H1 (cell line): Measurements from ENCODE around the gene GPLD1. TPM values are rescaled to one million over a fixed set of nuclear protein-coding genes. Genes with fewer than 3 reads are reported as not detected.

Experiments
- CTCF ChIA-PET: fragments of 300-600 bp; sonication (Branson Sonifier 250); formaldehyde crosslinking; loops from one replicate; lab custom pipeline; 2021; ENCODE audit not compliant: partially characterized antibody; lab: Charles Lee
- POLR2A ChIA-PET: fragments of 300-600 bp; sonication (Branson Sonifier 250); formaldehyde crosslinking; loops from one replicate; lab custom pipeline; 2021; ENCODE audit warnings: inconsistent platforms; ENCODE audit not compliant: partially characterized antibody; lab: Charles Lee
- DNase-seq, 2 experiments: peaks; one replicate each; pipeline versions ENCODE4 v3.0.0 to v3.0.0-alpha.2; 2010 to 2022; ENCODE audit warnings: low spot score in 2 of 2, low read depth in 1 of 2, mixed read lengths in 1 of 2
- FAIRE-seq: peaks from 2 replicates; lab custom pipeline; 2011; peaks lifted over from hg19 to GRCh38; lab: Jason Lieb, UNC
- H2AFZ ChIP-seq: 2 replicates; pipeline ENCODE4 v1.8.1; 2012; ENCODE audit warnings: low read length, inconsistent platforms
- H2AK5ac ChIP-seq: 2 replicates; pipeline ENCODE4 v1.6.1; 2013; ENCODE audit warnings: low read depth, low read length
- H2BK120ac ChIP-seq: replicated peaks from 2 replicates; pipeline ENCODE3; 2013; ENCODE audit warnings: low read depth, low read length, inconsistent platforms
- H2BK12ac ChIP-seq: 2 replicates; pipeline ENCODE4 v1.6.1; 2013; ENCODE audit warnings: low read depth, low read length
- H2BK15ac ChIP-seq: 2 replicates; pipeline ENCODE4 v1.6.1; 2013; ENCODE audit warnings: low read length
- H2BK20ac ChIP-seq: 2 replicates; pipeline ENCODE4 v1.6.1; 2013; ENCODE audit warnings: low read length
- H2BK5ac ChIP-seq: 2 replicates; pipeline ENCODE4 v1.6.1; 2013; ENCODE audit warnings: low read depth, low read length
- H3K14ac ChIP-seq: 2 replicates; pipeline ENCODE4 v1.6.1; 2013; ENCODE audit warnings: inconsistent platforms; ENCODE audit not compliant: insufficient read length
- H3K18ac ChIP-seq: 2 replicates; pipeline ENCODE4 v1.6.1; 2013; ENCODE audit warnings: low read length; ENCODE audit errors: extremely low read depth
- H3K23ac ChIP-seq: 2 replicates; pipeline ENCODE4 v1.6.1; 2013; ENCODE audit warnings: inconsistent platforms; ENCODE audit not compliant: insufficient read length
- H3K23me2 ChIP-seq: 2 replicates; pipeline ENCODE4 v1.6.1; 2013; ENCODE audit warnings: low read depth, low read length
- H3K27ac ChIP-seq: 2 replicates; pipeline ENCODE4 v1.6.1; 2011; ENCODE audit warnings: low read depth, low read length, inconsistent platforms
- H3K27me3 ChIP-seq, 4 experiments: replicated peaks in 1 of 4; 1 replicate in 1 of 4; 2 replicates in 3 of 4; pipeline versions ENCODE4 v1.6.1 to v1.8.1; 2011 to 2013; ENCODE audit warnings: low read length in 3 of 4, mild to moderate bottlenecking in 3 of 4, inconsistent platforms in 2 of 4, mixed read lengths in 2 of 4, moderate library complexity in 1 of 4; ENCODE audit not compliant: control insufficient read depth in 3 of 4, insufficient read depth in 3 of 4; ENCODE audit errors: extremely low read depth in 1 of 4
- H3K36me3 ChIP-seq, 4 experiments: 2 replicates each; pipeline versions ENCODE4 v1.6.1 to v1.8.1; 2011 to 2013; ENCODE audit warnings: mild to moderate bottlenecking in 4 of 4, low read length in 3 of 4, moderate library complexity in 2 of 4, control low read depth in 1 of 4, inconsistent platforms in 1 of 4; ENCODE audit not compliant: insufficient read depth in 4 of 4, control insufficient read depth in 2 of 4
- H3K4ac ChIP-seq: replicated peaks from 2 replicates; pipeline ENCODE3; 2013; ENCODE audit warnings: low read length, low read depth, mixed read lengths, inconsistent platforms; ENCODE audit not compliant: insufficient read length
- H3K4me1 ChIP-seq, 4 experiments: replicated peaks in 1 of 4; 1 replicate in 1 of 4; 2 replicates in 3 of 4; pipeline versions ENCODE4 v1.6.1 to v1.8.1; 2011 to 2013; ENCODE audit warnings: low read length in 3 of 4, inconsistent platforms in 2 of 4, mixed read lengths in 1 of 4; ENCODE audit not compliant: insufficient read depth in 4 of 4, control insufficient read depth in 3 of 4
- H3K4me2 ChIP-seq, 2 experiments: 2 replicates each; pipeline versions ENCODE4 v1.6.1 to v1.8.1; 2011 to 2013; ENCODE audit warnings: low read depth in 2 of 2, low read length in 2 of 2, control low read depth in 1 of 2, inconsistent platforms in 1 of 2, mild to moderate bottlenecking in 1 of 2; ENCODE audit not compliant: insufficient read depth in 1 of 2
- H3K4me3 ChIP-seq, 4 experiments: fragments of 200-600, 300-600 bp in 1 of 4; sonication (generic), shearing (Covaris generic), sonication (Bioruptor Twin) in 1 of 4; 2 replicates each; pipeline versions ENCODE4 v1.5.1 to v1.8.1; 2011 to 2016; ENCODE audit warnings: low read length in 4 of 4, low read depth in 3 of 4, control low read depth in 2 of 4, inconsistent platforms in 2 of 4, mild to moderate bottlenecking in 2 of 4, mixed read lengths in 1 of 4, moderate library complexity in 1 of 4; ENCODE audit not compliant: insufficient read depth in 2 of 4; ENCODE audit errors: extremely low read depth in 1 of 4
- H3K56ac ChIP-seq: replicated peaks from 2 replicates; pipeline ENCODE3; 2013; ENCODE audit warnings: low read depth, mild to moderate bottlenecking, mixed read lengths, low read length, inconsistent platforms; ENCODE audit not compliant: insufficient read length
- H3K79me1 ChIP-seq: 2 replicates; pipeline ENCODE4 v1.6.1; 2013; ENCODE audit warnings: low read depth, low read length, control low read depth
- H3K79me2 ChIP-seq, 2 experiments: 2 replicates each; pipeline versions ENCODE4 v1.6.1 to v1.8.1; 2012 to 2013; ENCODE audit warnings: low read length in 2 of 2, mild to moderate bottlenecking in 2 of 2, inconsistent platforms in 1 of 2; ENCODE audit not compliant: insufficient read depth in 2 of 2, control insufficient read depth in 1 of 2
- H3K9ac ChIP-seq, 4 experiments: replicated peaks in 1 of 4; 1 replicate in 1 of 4; 2 replicates in 3 of 4; pipeline versions ENCODE4 v1.6.1 to v1.8.1; 2011 to 2013; ENCODE audit warnings: low read depth in 3 of 4, low read length in 3 of 4, control low read depth in 2 of 4, mild to moderate bottlenecking in 2 of 4, moderate library complexity in 2 of 4, inconsistent platforms in 1 of 4; ENCODE audit errors: extremely low read depth in 1 of 4
- H3K9me3 ChIP-seq, 2 experiments: 2 replicates each; pipeline versions ENCODE4 v1.6.1 to v1.8.1; 2012 to 2013; ENCODE audit warnings: mild to moderate bottlenecking in 2 of 2, moderate library complexity in 2 of 2, control low read depth in 1 of 2, inconsistent platforms in 1 of 2, low read depth in 1 of 2, low read length in 1 of 2, mixed read lengths in 1 of 2; ENCODE audit not compliant: insufficient read depth in 2 of 2
- H4K20me1 ChIP-seq, 2 experiments: replicated peaks in 1 of 2; 2 replicates each; pipeline versions ENCODE3 to v1.8.1; 2011 to 2013; ENCODE audit warnings: inconsistent platforms in 2 of 2, low read length in 2 of 2, mild to moderate bottlenecking in 1 of 2; ENCODE audit not compliant: insufficient read depth in 2 of 2, control insufficient read depth in 1 of 2
- H4K5ac ChIP-seq: 2 replicates; pipeline ENCODE4 v1.6.1; 2013; ENCODE audit warnings: low read length, low read depth, mixed read lengths, inconsistent platforms; ENCODE audit not compliant: insufficient read length
- H4K8ac ChIP-seq: 2 replicates; pipeline ENCODE4 v1.8.0; 2013; ENCODE audit warnings: mild to moderate bottlenecking, moderate library complexity, low read length, inconsistent platforms; ENCODE audit not compliant: insufficient read depth; ENCODE audit errors: extremely low read depth
- H4K91ac ChIP-seq: replicated peaks from 2 replicates; pipeline ENCODE3; 2013; ENCODE audit warnings: low read length, mixed read lengths, inconsistent platforms; ENCODE audit not compliant: insufficient read length
- ATF3 ChIP-seq: IDR thresholded peaks from 2 replicates; pipeline ENCODE4 v1.6.1; 2011; ENCODE audit warnings: low read depth, mild to moderate bottlenecking, low read length; ENCODE audit not compliant: insufficient read depth
- HDAC2 ChIP-seq, 2 experiments: fragments of 300-600 bp in 1 of 2; sonication (generic) in 1 of 2; IDR thresholded peaks; 2 replicates each; pipeline ENCODE4 v1.6.1; 2011 to 2012; ENCODE audit warnings: low read depth in 2 of 2, low read length in 2 of 2, mild to moderate bottlenecking in 2 of 2, moderate library complexity in 2 of 2, borderline replicate concordance in 1 of 2, inconsistent platforms in 1 of 2
- RAD21 ChIP-seq, 2 experiments: IDR thresholded peaks in 1 of 2; conservative IDR thresholded peaks in 1 of 2; 2 replicates each; pipeline ENCODE4 v1.6.1; 2011; ENCODE audit warnings: low read depth in 2 of 2, low read length in 2 of 2, improper control_type of control experiment in 1 of 2, inconsistent platforms in 1 of 2, mild to moderate bottlenecking in 1 of 2, moderate library complexity in 1 of 2
- SRF ChIP-seq: IDR thresholded peaks from 2 replicates; pipeline ENCODE4 v1.6.1; 2011; ENCODE audit warnings: mild to moderate bottlenecking, low read depth, low read length, moderate library complexity
- TCF12 ChIP-seq: IDR thresholded peaks from 2 replicates; pipeline ENCODE4 v1.6.1; 2011; ENCODE audit warnings: low read depth, mild to moderate bottlenecking, low read length
- ZNF274 ChIP-seq: IDR thresholded peaks from 2 replicates; pipeline ENCODE4 v1.7.0; 2012; ENCODE audit warnings: low read length, borderline replicate concordance; ENCODE audit errors: extremely low read depth
- WGBS, 2 experiments: shearing (Covaris generic) in 1 of 2; methylation state at CpG; one replicate each; pipeline versions ENCODE4 v1.1.6 to v1.1.7; 2013 to 2015; ENCODE audit warnings: low lambda C conversion rate in 2 of 2, mixed read lengths in 2 of 2, inconsistent platforms in 1 of 2, low coverage in 1 of 2, missing lambda C conversion rate in 1 of 2; ENCODE audit not compliant: insufficient replicate concordance in 2 of 2, insufficient coverage in 1 of 2, insufficient read length in 1 of 2; ENCODE audit errors: extremely low coverage in 1 of 2, missing lambda C conversion rate in 1 of 2; 5-methylcytosine and 5-hydroxymethylcytosine counted together
- polyA plus RNA-seq, 7 experiments: library from polyadenylated mRNA; depleted of rRNA in 3 of 7; stranded (reverse) in 5 of 7; unstranded in 2 of 7; fragments of >200 nt in 5 of 7; fragments of 200-250 nt in 2 of 7; gene quantifications; 1 replicate in 5 of 7; 2 replicates in 1 of 7; 4 replicates in 1 of 7; pipeline versions ENCODE4 v1.2.1 to v1.2.3, GENCODE V29; 2011 to 2013; ENCODE audit warnings: missing spikeins in 2 of 7, mixed read lengths in 2 of 7
- total RNA-seq: library from RNA; stranded (reverse); fragmentation: NEBNext Ultra II Directional; extraction: Animal tissue kit (Norgen Biotek cat#: 25700); gene quantifications from 2 replicates; pipeline ENCODE4 v1.2.1, GENCODE V29; 2021
- TF ChIP-seq, protein P1 (sequence below), 3 experiments: IDR thresholded peaks; 1 replicate in 2 of 3; 2 replicates in 1 of 3; pipeline versions ENCODE4 v1.5.1 to v1.6.1; 2011; ENCODE audit warnings: low read length in 3 of 3, mild to moderate bottlenecking in 3 of 3, inconsistent platforms in 2 of 3, low read depth in 1 of 3, moderate library complexity in 1 of 3; ENCODE audit not compliant: insufficient read depth in 1 of 3; ENCODE audit errors: control extremely low read depth in 1 of 3

GPLD1 gene
- total and polyA plus RNA-seq, 2 of the 8 experiments (the other 6 are each of a cell fraction or from before 2014, with no cell fraction given): 3.7 to 5.3 TPM

GRCh38 chr6:24524805-24525204, 35.4 kb upstream of the GPLD1 start:
- no peak overlapping the region for H4K8ac ChIP-seq
- H3K14ac ChIP-seq: no peak overlapping the region
- H3K27ac ChIP-seq: no peak overlapping the region
- H3K4ac ChIP-seq: no peak overlapping the region
- no peaks in the 10 kb centered on the region for H3K79me1 ChIP-seq
- FAIRE-seq (peak; percentile 81), DNase-seq (no peak)
- H2AK5ac ChIP-seq: no peak overlapping the region
- no peaks in the 10 kb centered on the region for H3K36me3 ChIP-seq
- no peaks in the 10 kb centered on the region for H3K79me2 ChIP-seq
- no peak overlapping the region for H3K23ac ChIP-seq
- H2AFZ ChIP-seq: no peak overlapping the region
- H2BK12ac ChIP-seq: no peak overlapping the region
- no peak overlapping the region for H2BK15ac ChIP-seq
- 44% methylated on average over 5 of the region's 5 CpGs; no CpG with 5 or more reads in 1 of the 2 experiments for WGBS, 2 experiments
- no peak overlapping the region for H2BK20ac ChIP-seq
- no peaks in the 10 kb centered on the region for H3K27me3 ChIP-seq
- no peaks in the 10 kb centered on the region for H3K9me3 ChIP-seq
- H3K9ac ChIP-seq: no peak overlapping the region
- no peak overlapping the region for H2BK120ac ChIP-seq
- H2BK5ac ChIP-seq: no peak overlapping the region
- no peak overlapping the region for H3K4me3 ChIP-seq
- H3K18ac ChIP-seq: no peak overlapping the region
- no peak overlapping the region for H3K56ac ChIP-seq
- no peak overlapping the region for H4K91ac ChIP-seq
- H4K5ac ChIP-seq: no peak overlapping the region
- H4K20me1 ChIP-seq: no peaks in the 10 kb centered on the region
- no peak overlapping the region for H3K4me2 ChIP-seq
- CTCF ChIA-PET: interaction anchor here (0.6 to 7.7 kb wide), 27 partner anchors 11 to 243 kb away, joined by 3 to 99 read pairs (median 4); partner anchors contain the start of genes ACOT13, ALDH5A1 and TDP2
- TF ChIP-seq ATF3 (no peak), ZNF274 (no peak), RAD21 (IDR thresholded peaks at IDR 0.05 in 1 of 2, conservative IDR thresholded peaks at IDR 0.05 in 1 of 2; ENCODE audit: low read depth in 2 of 2, low read length in 2 of 2) (peak; percentile 91 to 94), HDAC2 (IDR thresholded peaks at IDR 0.05; ENCODE audit: borderline replicate concordance in 1 of 2, low read depth in 2 of 2, low read length in 2 of 2) (no peak), SRF (no peak), TCF12 (no peak)
- TF ChIP-seq, protein P1, sequence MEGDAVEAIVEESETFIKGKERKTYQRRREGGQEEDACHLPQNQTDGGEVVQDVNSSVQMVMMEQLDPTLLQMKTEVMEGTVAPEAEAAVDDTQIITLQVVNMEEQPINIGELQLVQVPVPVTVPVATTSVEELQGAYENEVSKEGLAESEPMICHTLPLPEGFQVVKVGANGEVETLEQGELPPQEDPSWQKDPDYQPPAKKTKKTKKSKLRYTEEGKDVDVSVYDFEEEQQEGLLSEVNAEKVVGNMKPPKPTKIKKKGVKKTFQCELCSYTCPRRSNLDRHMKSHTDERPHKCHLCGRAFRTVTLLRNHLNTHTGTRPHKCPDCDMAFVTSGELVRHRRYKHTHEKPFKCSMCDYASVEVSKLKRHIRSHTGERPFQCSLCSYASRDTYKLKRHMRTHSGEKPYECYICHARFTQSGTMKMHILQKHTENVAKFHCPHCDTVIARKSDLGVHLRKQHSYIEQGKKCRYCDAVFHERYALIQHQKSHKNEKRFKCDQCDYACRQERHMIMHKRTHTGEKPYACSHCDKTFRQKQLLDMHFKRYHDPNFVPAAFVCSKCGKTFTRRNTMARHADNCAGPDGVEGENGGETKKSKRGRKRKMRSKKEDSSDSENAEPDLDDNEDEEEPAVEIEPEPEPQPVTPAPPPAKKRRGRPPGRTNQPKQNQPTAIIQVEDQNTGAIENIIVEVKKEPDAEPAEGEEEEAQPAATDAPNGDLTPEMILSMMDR (IDR thresholded peaks at IDR 0.05; ENCODE audit: control extremely low read depth in 1 of 3, insufficient read depth in 1 of 3, low read depth in 1 of 3, low read length in 3 of 3): peak; percentile 36 to 78 (median 67)
- H3K4me1 ChIP-seq: no peaks in the 10 kb centered on the region
- POLR2A ChIA-PET: interaction anchor here (1.0 to 1.1 kb wide), 2 partner anchors 40 to 173 kb away, joined by 4 read pairs; no protein-coding TSS in a partner anchor
- no peaks in the 10 kb centered on the region; the same call in 1 of the 2 replicates for H3K23me2 ChIP-seq
